ENCODE results near the gene SEMA6A.
"Not testable (repeated sequence)": the region's sequence is repeated elsewhere in the genome, so short reads cannot be mapped to it uniquely, and the experiment has no call there.

Gene SEMA6A

GRCh38 chr5:116546033-116546742 is 28.4 kb downstream of the SEMA6A start:
- DNase-seq = no peak

- DNase-seq = not testable (repeated sequence)
Observed at GRCh38 chr5:116545465-116545864, 29.2 kb downstream of the SEMA6A start.

GRCh38 chr5:116544531-116545241 is 29.9 kb downstream of the SEMA6A start:
- DNase-seq = no peak

- no peak for DNase-seq
Observed at GRCh38 chr5:116543501-116543900, 31.1 kb downstream of the SEMA6A start.

- no peak for DNase-seq
Observed at GRCh38 chr5:116542619-116543018, 32.0 kb downstream of the SEMA6A start.

- no peak for DNase-seq
Observed at GRCh38 chr5:116539222-116539621, 35.4 kb downstream of the SEMA6A start.

GRCh38 chr5:116536316-116537083 is 38.1 kb downstream of the SEMA6A start:
- DNase-seq = no peak

GRCh38 chr5:116534964-116535651 is 39.5 kb downstream of the SEMA6A start:
- DNase-seq = no peak

GRCh38 chr5:116532762-116533525 is 41.7 kb downstream of the SEMA6A start:
- DNase-seq = no peak

GRCh38 chr5:116531635-116532034 is 43.0 kb downstream of the SEMA6A start:
- no peak for DNase-seq

- DNase-seq = no peak
Observed at GRCh38 chr5:116531117-116531516, 43.5 kb downstream of the SEMA6A start.

GRCh38 chr5:116530276-116530675 is 44.3 kb downstream of the SEMA6A start:
- no peak for DNase-seq

GRCh38 chr5:116529615-116530014 is 45.0 kb downstream of the SEMA6A start:
- no peak for DNase-seq

GRCh38 chr5:116528519-116529234 is 45.9 kb downstream of the SEMA6A start:
- DNase-seq = no peak

- DNase-seq = no peak
Observed at GRCh38 chr5:116527582-116527981, 47.0 kb downstream of the SEMA6A start.

GRCh38 chr5:116525674-116526073 is 48.9 kb downstream of the SEMA6A start:
- DNase-seq = no peak

- DNase-seq = no peak
Observed at GRCh38 chr5:116524966-116525365, 49.7 kb downstream of the SEMA6A start.

GRCh38 chr5:116524051-116524904 is 50.3 kb downstream of the SEMA6A start:
- no peak for DNase-seq

- not testable (repeated sequence) for DNase-seq
Observed at GRCh38 chr5:116523182-116523581, 51.4 kb downstream of the SEMA6A start.

- no peak for DNase-seq
Observed at GRCh38 chr5:116522356-116523136, 52.1 kb downstream of the SEMA6A start.
